GM12801 (cell line): ENCODE results near the gene TRRAP.

Source experiments
- TF ChIP-seq, protein P1 (sequence below): IDR thresholded peaks from one replicate; pipeline ENCODE4 v1.5.1; 2011; ENCODE audit warnings: control low read depth; ENCODE audit not compliant: insufficient read length; ENCODE audit errors: extremely low read depth

The TRRAP gene

DNA sequence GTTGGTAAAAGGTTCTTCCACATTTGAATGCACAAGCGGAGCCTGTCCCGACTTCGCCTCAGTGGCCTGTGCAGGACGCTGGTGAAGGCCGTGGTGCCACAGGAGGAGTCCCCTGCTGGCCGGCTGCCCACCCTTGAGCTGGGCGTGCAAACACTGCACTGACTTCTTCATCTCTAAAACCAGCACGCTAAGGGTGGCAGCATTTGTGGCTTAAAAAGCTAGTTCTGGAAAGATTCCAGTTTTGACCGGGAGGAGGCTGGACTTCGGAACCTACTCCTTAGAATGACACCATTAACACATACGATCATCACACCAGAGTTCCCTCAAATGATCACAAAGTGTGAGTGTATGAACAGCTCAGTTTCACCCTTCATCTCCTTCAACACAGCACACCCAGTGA, 163.2 kb downstream of the TRRAP start:
- TF ChIP-seq, protein P1, sequence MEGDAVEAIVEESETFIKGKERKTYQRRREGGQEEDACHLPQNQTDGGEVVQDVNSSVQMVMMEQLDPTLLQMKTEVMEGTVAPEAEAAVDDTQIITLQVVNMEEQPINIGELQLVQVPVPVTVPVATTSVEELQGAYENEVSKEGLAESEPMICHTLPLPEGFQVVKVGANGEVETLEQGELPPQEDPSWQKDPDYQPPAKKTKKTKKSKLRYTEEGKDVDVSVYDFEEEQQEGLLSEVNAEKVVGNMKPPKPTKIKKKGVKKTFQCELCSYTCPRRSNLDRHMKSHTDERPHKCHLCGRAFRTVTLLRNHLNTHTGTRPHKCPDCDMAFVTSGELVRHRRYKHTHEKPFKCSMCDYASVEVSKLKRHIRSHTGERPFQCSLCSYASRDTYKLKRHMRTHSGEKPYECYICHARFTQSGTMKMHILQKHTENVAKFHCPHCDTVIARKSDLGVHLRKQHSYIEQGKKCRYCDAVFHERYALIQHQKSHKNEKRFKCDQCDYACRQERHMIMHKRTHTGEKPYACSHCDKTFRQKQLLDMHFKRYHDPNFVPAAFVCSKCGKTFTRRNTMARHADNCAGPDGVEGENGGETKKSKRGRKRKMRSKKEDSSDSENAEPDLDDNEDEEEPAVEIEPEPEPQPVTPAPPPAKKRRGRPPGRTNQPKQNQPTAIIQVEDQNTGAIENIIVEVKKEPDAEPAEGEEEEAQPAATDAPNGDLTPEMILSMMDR = no peak

DNA sequence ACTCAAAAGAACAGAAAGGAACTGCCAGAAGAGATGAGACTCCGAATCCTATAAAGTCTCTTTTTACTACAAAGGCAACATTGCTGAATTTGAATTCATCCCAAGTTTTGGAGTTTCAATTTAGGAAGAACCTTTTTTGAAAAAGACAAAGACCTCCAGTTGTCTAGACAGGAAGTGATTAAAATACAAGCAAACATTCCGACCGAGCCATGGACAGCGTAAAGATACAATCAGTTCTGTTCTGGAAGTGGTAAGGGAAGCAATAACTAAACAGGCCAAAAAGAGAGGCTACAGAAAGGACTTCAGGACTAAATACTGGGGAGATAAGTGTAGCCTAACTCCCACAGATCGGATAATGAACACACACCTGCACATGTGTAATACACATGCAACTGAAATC, 164.6 kb downstream of the TRRAP start:
- TF ChIP-seq, protein P1 = no peak

DNA sequence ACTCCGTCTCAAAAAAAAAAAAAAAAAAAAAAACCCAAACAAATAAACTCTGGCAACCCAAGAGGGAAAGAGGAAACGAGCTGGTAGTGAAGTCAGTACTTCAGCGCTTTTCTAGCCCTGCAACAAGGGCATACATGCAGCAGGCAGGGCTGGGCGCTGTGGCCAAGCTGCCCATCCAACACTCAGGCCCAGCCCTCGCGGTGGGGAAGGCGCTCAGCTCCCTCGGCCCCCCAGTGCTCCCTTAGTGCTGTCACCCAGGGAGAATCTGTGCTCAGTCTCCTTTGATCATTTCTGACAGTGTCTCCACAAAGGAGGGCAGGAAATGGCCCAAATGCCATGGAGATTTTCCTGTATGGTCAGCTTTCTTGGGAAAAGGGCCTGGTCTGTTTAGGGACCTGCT, 168.4 kb downstream of the TRRAP start:
- TF ChIP-seq, protein P1 = no peak

DNA sequence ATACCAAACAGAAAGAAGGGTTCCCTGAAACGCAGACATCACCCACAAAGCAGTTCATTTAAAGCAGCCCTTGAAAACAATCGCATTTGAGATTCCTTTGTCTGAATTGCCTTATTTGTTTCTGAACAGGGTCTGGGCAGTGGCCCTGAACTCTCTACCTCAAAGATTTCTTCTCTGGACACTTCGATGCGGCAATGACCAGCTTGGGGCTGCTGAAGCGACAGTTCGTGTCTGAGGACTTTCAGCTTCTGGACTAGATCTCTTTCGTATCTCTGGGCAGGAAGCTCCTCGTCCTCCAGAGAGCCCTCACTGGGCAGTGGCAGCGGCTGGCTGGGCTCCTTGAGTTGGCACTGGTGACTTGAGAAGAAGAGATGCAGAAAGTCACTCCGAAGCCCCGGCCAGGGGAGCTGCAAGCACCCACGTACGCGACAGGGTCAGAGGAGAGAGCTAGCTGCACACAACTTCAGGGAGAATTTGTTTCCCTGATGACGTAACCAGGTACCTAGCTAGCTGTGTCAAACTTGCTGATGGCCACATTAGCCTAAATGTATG, 169.3 kb downstream of the TRRAP start:
- TF ChIP-seq, protein P1 = no peak

DNA sequence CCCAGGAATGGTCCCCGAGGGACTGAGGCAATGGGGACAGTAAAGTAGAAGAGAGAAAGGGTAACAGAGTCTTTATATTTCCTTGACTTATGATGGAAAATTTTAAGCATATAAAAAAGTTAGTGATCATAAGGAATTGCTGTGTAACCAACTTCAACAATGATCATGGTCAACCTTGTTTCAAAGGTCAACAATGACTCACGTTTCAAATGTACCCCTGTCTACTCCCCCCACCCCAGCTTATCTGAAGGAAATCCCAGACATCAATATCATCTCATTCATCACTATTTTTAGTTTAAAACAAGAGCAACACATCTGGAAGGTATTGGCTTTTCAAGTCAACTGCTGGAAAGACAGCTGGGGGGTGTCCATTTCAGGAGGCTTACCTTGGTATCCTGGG, 172.6 kb downstream of the TRRAP start:
- TF ChIP-seq, protein P1 = no peak

DNA sequence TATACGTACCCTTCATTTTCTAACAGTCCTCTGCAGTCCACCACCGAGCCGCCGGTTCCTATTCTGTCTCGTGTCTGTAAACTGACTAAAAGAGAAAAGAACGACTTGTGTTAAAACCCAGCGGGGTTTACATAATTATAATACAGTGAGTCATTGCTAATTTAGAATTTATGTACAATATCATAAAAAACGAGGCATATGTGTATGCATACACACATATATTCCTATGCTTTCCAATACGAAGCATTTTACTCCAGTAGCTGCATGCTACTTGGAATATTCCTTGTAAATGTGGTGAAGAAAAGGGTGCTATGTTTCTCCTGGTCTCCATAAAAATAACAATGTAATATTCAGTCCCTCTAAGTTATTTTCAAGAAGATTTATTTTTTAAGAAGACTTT, 176.4 kb downstream of the TRRAP start:
- TF ChIP-seq, protein P1 = no peak

DNA sequence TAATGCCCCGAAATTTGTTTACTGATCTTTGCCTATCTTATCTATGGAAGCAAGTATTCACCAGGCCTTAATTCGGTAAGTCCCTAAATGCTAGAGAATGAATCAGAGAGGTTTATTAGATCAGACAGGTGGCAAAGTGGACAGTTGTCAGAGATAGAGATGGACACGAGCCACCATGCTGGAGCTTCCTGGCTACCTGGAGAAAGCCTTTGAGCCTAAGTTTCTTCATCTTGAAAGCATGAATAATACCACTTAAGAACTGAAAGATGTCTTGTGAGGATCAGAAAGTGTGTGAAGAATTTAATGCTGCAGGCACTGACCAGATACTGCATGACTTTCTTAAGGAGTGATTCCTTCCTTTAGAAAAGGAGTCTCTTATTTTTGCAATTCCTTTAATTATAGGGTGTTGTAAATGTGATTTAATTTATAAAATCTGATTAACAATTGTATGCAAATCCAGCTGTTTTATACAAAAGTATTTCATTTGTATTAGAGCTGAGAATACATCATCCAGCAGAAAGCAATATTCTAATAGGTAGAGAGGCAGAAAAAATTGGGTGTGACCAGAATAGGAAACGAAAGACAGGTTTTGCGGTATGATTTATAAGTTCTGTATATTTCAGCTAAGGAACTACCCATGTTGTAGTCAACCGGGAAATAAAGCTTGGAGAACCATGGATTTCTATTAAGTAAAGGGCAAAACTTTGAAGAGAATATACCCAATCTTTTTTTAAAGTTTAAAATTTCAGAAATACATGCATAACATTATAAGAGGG, 182.9 kb downstream of the TRRAP start:
- TF ChIP-seq, protein P1 = no peak
